MCF 10A (cell line): Measurements from ENCODE around the gene LDHD. TPM values are rescaled to one million over a fixed set of nuclear protein-coding genes. Genes with fewer than 3 reads are reported as not detected.

Source experiments
- BruUV-seq: library from RNA; stranded (reverse); fragments of 400-500 nt; replicated peaks from 2 replicates; lab custom pipeline; 2021; lab: Mats Ljungman, UMichigan
- CTCF ChIA-PET: fragments of 300-600 bp; sonication (Branson Sonifier 250); formaldehyde crosslinking; extraction: SDS; loops from one replicate; lab custom pipeline; 2021; ENCODE audit warnings: antibody characterized with exemption, inconsistent platforms; lab: Yijun Ruan, JAX
- POLR2A ChIA-PET: fragments of 300-600, 350-650 bp; sonication (Branson Sonifier 250); formaldehyde crosslinking; extraction: SDS; loops from one replicate; lab custom pipeline; 2020; ENCODE audit warnings: antibody characterized with exemption, inconsistent platforms; lab: Yijun Ruan, JAX
- DNase-seq: peaks from one replicate; pipeline ENCODE4 v3.0.0-alpha.2; 2018; ENCODE audit not compliant: unreplicated experiment
- H3K27ac Mint-ChIP-seq: one replicate; pipeline ENCODE4 v1.8.0; 2022; ENCODE audit warnings: mild to moderate bottlenecking, low read depth, mixed read lengths; ENCODE audit not compliant: unreplicated experiment
- H3K27me3 Mint-ChIP-seq: one replicate; pipeline ENCODE4 v1.8.0; 2022; ENCODE audit warnings: mixed read lengths; ENCODE audit not compliant: insufficient read depth, unreplicated experiment
- H3K36me3 Mint-ChIP-seq: one replicate; pipeline ENCODE4 v1.8.0; 2022; ENCODE audit warnings: mild to moderate bottlenecking, moderate library complexity, mixed read lengths; ENCODE audit not compliant: insufficient read depth, unreplicated experiment
- H3K4me1 Mint-ChIP-seq: one replicate; pipeline ENCODE4 v1.8.0; 2022; ENCODE audit warnings: mixed read lengths; ENCODE audit not compliant: insufficient read depth, unreplicated experiment
- H3K4me3 Mint-ChIP-seq: one replicate; pipeline ENCODE4 v1.8.0; 2022; ENCODE audit warnings: mild to moderate bottlenecking, moderate library complexity, mixed read lengths; ENCODE audit not compliant: unreplicated experiment
- H3K9me3 Mint-ChIP-seq: one replicate; pipeline ENCODE4 v1.8.0; 2022; ENCODE audit warnings: mixed read lengths; ENCODE audit not compliant: unreplicated experiment
- CTCF ChIP-seq: fragments of 200-600 bp; IDR thresholded peaks from one replicate; pipeline ENCODE4 v1.8.0; 2022; ENCODE audit warnings: antibody characterized with exemption, mild to moderate bottlenecking; ENCODE audit not compliant: unreplicated experiment
- intact Hi-C: fragments of 100-400 bp; cut with micrococcal nuclease; formaldehyde crosslinking; loops from 2 replicates; pipeline ENCODE4 v1.14.1; 2022
- total RNA-seq: library from RNA; stranded (reverse); gene quantifications from 2 replicates; pipeline ENCODE4 v1.2.3, GENCODE V29; 2022

Gene LDHD
- total RNA-seq, 1 experiment from 2014 or later: 0.30 TPM

- Mint-ChIP-seq H3K9me3 (no peaks in the 10 kb centered on the region), H3K36me3 (peaks cover 12% of the 10 kb centered on the region), H3K4me1 (peaks cover 4% of the 10 kb centered on the region), H3K27ac (no peak overlapping the region), H3K27me3 (no peaks in the 10 kb centered on the region), H3K4me3 (no peak overlapping the region)
- BruUV-seq: no TSS peak
- no peak for DNase-seq
- ChIA-PET CTCF (interaction anchor here (0.7 to 5.3 kb wide), 4 partner anchors 7 to 409 kb away, joined by 3 to 30 read pairs (median 5); no protein-coding TSS in a partner anchor), POLR2A (interaction anchor here (1.4 to 1.6 kb wide), 2 partner anchors 12 to 121 kb away, joined by 3 read pairs; no protein-coding TSS in a partner anchor)
- intact Hi-C loops: no loop called here
- TF ChIP-seq CTCF: no peak
Observed at GRCh38 chr16:75118943-75119539, 2.5 kb upstream of the LDHD start.

- intact Hi-C loops: no loop called here
- H3K4me3 Mint-ChIP-seq: peak overlapping the region; percentile 70
- H3K36me3 Mint-ChIP-seq: peaks cover 18% of the 10 kb centered on the region
- H3K27me3 Mint-ChIP-seq: no peaks in the 10 kb centered on the region
- CTCF ChIA-PET: no interaction called here
- H3K9me3 Mint-ChIP-seq: no peaks in the 10 kb centered on the region
- POLR2A ChIA-PET: interaction anchor here (0.7 kb wide), 1 partner anchor 119 kb away, joined by 3 read pairs; no protein-coding TSS in a partner anchor
- peaks cover 4% of the 10 kb centered on the region for H3K4me1 Mint-ChIP-seq
- no peak for TF ChIP-seq CTCF
- DNase-seq: no peak
- no peak overlapping the region for H3K27ac Mint-ChIP-seq
- BruUV-seq: no TSS peak
Observed at GRCh38 chr16:75116911-75117245, 298 bp upstream of the LDHD start.

GRCh38 chr16:75114946-75115825 lies 1.4 kb downstream of the LDHD start:
- POLR2A ChIA-PET: interaction anchor here (0.6 to 1.6 kb wide), 2 partner anchors 8 to 130 kb away, joined by 3 to 4 read pairs; partner anchors contain the start of gene WDR59
- no TSS peak for BruUV-seq
- no peaks in the 10 kb centered on the region for H3K27me3 Mint-ChIP-seq
- intact Hi-C loops: no loop called here
- CTCF ChIA-PET: interaction anchor here (0.6 to 1.0 kb wide), 2 partner anchors 117 to 129 kb away, joined by 3 to 4 read pairs; partner anchors contain the start of gene ZNRF1
- TF ChIP-seq CTCF: no peak
- H3K4me3 Mint-ChIP-seq: no peak overlapping the region
- H3K4me1 Mint-ChIP-seq: peaks cover 12% of the 10 kb centered on the region
- peaks cover 18% of the 10 kb centered on the region for H3K36me3 Mint-ChIP-seq
- DNase-seq: no peak
- H3K9me3 Mint-ChIP-seq: no peaks in the 10 kb centered on the region
- no peak overlapping the region for H3K27ac Mint-ChIP-seq
